ENCODE measurements around the gene HSD3B2. TPM values are rescaled to one million over a fixed set of nuclear protein-coding genes. Genes with fewer than 3 reads are reported as not detected.

Gene HSD3B2
- total RNA-seq, 1 experiment from 2014 or later, result not detected

- Mint-ChIP-seq H3K4me1 (peaks cover 3 to 12% of the 10 kb centered on the region in 2 experiments; a peak in 3 of 4 replicates), H3K36me3 (ENCODE audit: insufficient read depth in 1 of 3, low read depth in 3 of 3) (no peaks in the 10 kb centered on the region), H3K27ac (no peak overlapping the region), H3K9me3 (no peaks in the 10 kb centered on the region), H3K4me3 (no peak overlapping the region), H3K27me3 (ENCODE audit: low read depth) (peaks cover 5% of the 10 kb centered on the region)
- H3K18ac ChIP-seq (ENCODE audit: insufficient read length, low read depth, low read length), result no peak overlapping the region
- no peaks in the 10 kb centered on the region for H3K79me1 ChIP-seq (ENCODE audit: insufficient read depth, low read depth, low read length, poor library complexity, severe bottlenecking)
- no peak overlapping the region for H3K4ac ChIP-seq (ENCODE audit: low read depth, low read length)
- H3K9me3 ChIP-seq (ENCODE audit: control insufficient read depth, low read depth, low read length), result no peaks in the 10 kb centered on the region
- H2AFZ ChIP-seq (ENCODE audit: low read length), result no peak overlapping the region
- no peak overlapping the region for H3K56ac ChIP-seq (ENCODE audit: insufficient read length, low read depth, low read length)
- H4K20me1 ChIP-seq (ENCODE audit: control insufficient read depth, insufficient read depth, insufficient read length), result no peaks in the 10 kb centered on the region
- no CpG with 5 or more reads among the region's 3 CpGs for whole genome bisulfite sequencing (ENCODE audit: extremely low coverage, insufficient read length, low lambda C conversion rate)
- no peak overlapping the region for H3T11ph ChIP-seq (ENCODE audit: low read length)
- TF ChIP-seq CTCF (conservative IDR thresholded peaks at IDR 0.05), result no peak
- H2BK120ac ChIP-seq (ENCODE audit: low read depth, low read length, poor library complexity, severe bottlenecking), result no peak overlapping the region
- H3K14ac ChIP-seq (ENCODE audit: insufficient read depth, low read length), result no peak overlapping the region
- no peaks in the 10 kb centered on the region for H3K27me3 ChIP-seq (ENCODE audit: insufficient read depth, low read length)
- no peak overlapping the region for H3K9ac ChIP-seq (ENCODE audit: extremely low read depth, insufficient read length, low read length)
- H3K27ac ChIP-seq (ENCODE audit: insufficient read length, low read depth, low read length), result no peak overlapping the region
- no peaks in the 10 kb centered on the region for H3K23me2 ChIP-seq (ENCODE audit: insufficient read length, low read depth, low read length, poor library complexity, severe bottlenecking)
- no peak overlapping the region for H3K23ac ChIP-seq (ENCODE audit: insufficient read length, low read depth, low read length)
- no peak overlapping the region for H2BK20ac ChIP-seq (ENCODE audit: low read depth, low read length, poor library complexity, severe bottlenecking)
- no peak overlapping the region for H4K5ac ChIP-seq (ENCODE audit: insufficient read length, low read depth, low read length)
- H2AK5ac ChIP-seq (ENCODE audit: insufficient read length, low read length), result no peak overlapping the region
- no peak for DNase-seq
- H2BK12ac ChIP-seq (ENCODE audit: insufficient read length, low read depth, low read length), result no peak overlapping the region
- no peaks in the 10 kb centered on the region for H3K79me2 ChIP-seq (ENCODE audit: insufficient read depth, low read length)
- no peak overlapping the region for H4K91ac ChIP-seq (ENCODE audit: insufficient read length, low read depth, low read length)
- H4K8ac ChIP-seq (replicated peaks; ENCODE audit: insufficient read length, low read depth, low read length), result no peak overlapping the region
- no peak overlapping the region for H2BK15ac ChIP-seq (ENCODE audit: low read depth, low read length)
- H3K4me2 ChIP-seq (ENCODE audit: insufficient read depth, insufficient read length, low read length), result no peak overlapping the region
- no peak overlapping the region for H2BK5ac ChIP-seq (ENCODE audit: insufficient read length, low read length)
- peaks cover 3% of the 10 kb centered on the region; the same call in 1 of the 2 replicates for H3K4me1 ChIP-seq (ENCODE audit: insufficient read depth, low read length)
Observed at GRCh38 chr1:119470377-119470776, 55.4 kb downstream of the HSD3B2 start.
